ENCODE data around the gene KRT2. TPM values are rescaled to one million over a fixed set of nuclear protein-coding genes. Genes with fewer than 3 reads are reported as not detected.

KRT2 gene
- total and polyA plus RNA-seq, 2 donors (not counting 3 experiments of a cell fraction or from before 2014, with no cell fraction given), result not detected

DNA sequence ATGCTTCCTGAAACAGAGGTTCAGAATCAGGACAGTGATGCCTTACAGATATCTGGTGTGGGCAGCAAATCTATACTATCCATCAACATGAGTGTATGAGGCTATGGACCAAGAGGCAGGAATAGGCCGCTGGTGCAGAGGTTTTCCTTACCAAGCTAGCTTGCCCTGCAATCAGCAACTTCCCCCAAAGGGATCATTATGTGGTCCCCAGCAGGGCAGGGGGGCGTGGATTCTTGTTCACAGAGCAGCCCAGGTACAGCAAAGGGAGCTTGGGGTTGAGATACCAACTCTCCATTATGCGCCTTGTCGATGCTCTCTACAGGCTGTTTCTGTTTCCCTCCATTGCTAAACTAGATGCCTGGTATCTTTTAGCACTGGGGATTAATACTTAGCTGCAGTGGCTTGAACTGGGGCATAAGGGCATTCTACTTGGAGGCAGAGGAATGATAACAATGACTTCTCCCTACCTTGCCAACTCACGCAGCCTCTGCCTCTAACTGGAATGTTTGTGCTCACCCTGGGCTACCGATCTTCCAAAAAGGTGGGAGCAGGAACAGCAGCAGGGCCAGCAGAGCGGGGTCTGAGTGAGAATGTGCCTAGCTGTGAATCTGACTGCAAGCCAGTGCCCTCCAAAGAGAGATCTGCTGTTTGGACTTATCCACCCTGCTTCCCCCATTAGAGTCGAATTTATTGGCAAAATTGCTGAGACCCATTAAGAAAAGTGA, 38.5 kb upstream of the KRT2 start:
- H3K27me3 ChIP-seq (ENCODE audit: control insufficient read depth in 2 of 2, insufficient read depth in 2 of 2, low read length in 2 of 2), result peaks cover 25 to 40% of the 10 kb centered on the region in 2 experiments
- no peaks in the 10 kb centered on the region for H4K20me1 ChIP-seq (replicated peaks; ENCODE audit: control insufficient read depth, extremely low read depth, insufficient read depth, low read length)
- no peak overlapping the region for H3K9ac ChIP-seq (replicated peaks; ENCODE audit: extremely low read depth, insufficient read depth, low read length)
- BruUV-seq (replicated peaks), result no TSS peak
- no peaks in the 10 kb centered on the region for H3K36me3 ChIP-seq (ENCODE audit: control insufficient read depth in 2 of 2, extremely low read depth in 1 of 2, insufficient read depth in 2 of 2, low read length in 2 of 2)
- H3K79me2 ChIP-seq (ENCODE audit: control insufficient read depth, insufficient read depth, low read length), result no peaks in the 10 kb centered on the region
- POLR2A ChIA-PET, result no interaction called here
- H3K27ac ChIP-seq (ENCODE audit: insufficient read depth, low read depth, low read length), result no peak overlapping the region
- CTCF ChIA-PET, result interaction anchor here (0.8 to 0.9 kb wide), 2 partner anchors 27 to 180 kb away, joined by 3 read pairs; no protein-coding TSS in a partner anchor
- FAIRE-seq (no peak), DNase-seq (ENCODE audit: low read depth, low spot score) (no peak)
- dilution Hi-C loops (cut with MboI; ENCODE audit: extremely low pct_ligation_motif_present, low sequenced_read_pairs), result no loop called here
- no peak for TF ChIP-seq FOS (IDR thresholded peaks at IDR 0.05; ENCODE audit: borderline replicate concordance, insufficient read depth, low read length)
- TF ChIP-seq EZH2 (IDR thresholded peaks at IDR 0.05; ENCODE audit: borderline replicate concordance, low read depth, low read length, severe bottlenecking), result peak; percentile 18
- no peak for TF ChIP-seq GATA2 (IDR thresholded peaks at IDR 0.05; ENCODE audit: insufficient read depth, insufficient read length, low read depth, low read length)
- TF ChIP-seq, protein P1, sequence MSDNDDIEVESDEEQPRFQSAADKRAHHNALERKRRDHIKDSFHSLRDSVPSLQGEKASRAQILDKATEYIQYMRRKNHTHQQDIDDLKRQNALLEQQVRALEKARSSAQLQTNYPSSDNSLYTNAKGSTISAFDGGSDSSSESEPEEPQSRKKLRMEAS (IDR thresholded peaks at IDR 0.05; ENCODE audit: insufficient read depth, insufficient read length), result no peak
- TF ChIP-seq POLR2AphosphoS5 (IDR thresholded peaks at IDR 0.05; ENCODE audit: insufficient read depth, low read depth, low read length), result no peak
- TF ChIP-seq CTCF (IDR thresholded peaks at IDR 0.05; ENCODE audit: extremely low read depth in 1 of 2, insufficient read depth in 1 of 2, low read depth in 1 of 2, low read length in 2 of 2), result no peak
- TF ChIP-seq MYC (IDR thresholded peaks at IDR 0.05; ENCODE audit: low read depth, low read length), result no peak
- TF ChIP-seq POLR2A (IDR thresholded peaks at IDR 0.05; ENCODE audit: low read depth, low read length), result no peak
- no peaks in the 10 kb centered on the region for H3K4me1 ChIP-seq (ENCODE audit: control insufficient read depth, extremely low read depth, insufficient read depth, low read length)
- H3K4me3 ChIP-seq (replicated peaks in 1 of 3; ENCODE audit: insufficient read depth in 1 of 3, low read depth in 1 of 3, low read length in 3 of 3), result no peak overlapping the region
- no peak overlapping the region for H3K4me2 ChIP-seq (ENCODE audit: insufficient read depth, low read length)
- H3K9me1 ChIP-seq (replicated peaks; ENCODE audit: control insufficient read depth, extremely low read depth, insufficient read depth, low read length), result no peaks in the 10 kb centered on the region
- no peak overlapping the region for H2AFZ ChIP-seq (ENCODE audit: low read depth, low read length)
- no peaks in the 10 kb centered on the region for H3K9me3 ChIP-seq (replicated peaks; ENCODE audit: control insufficient read depth, insufficient read depth, low read length)
- intact Hi-C loops (cut with micrococcal nuclease), result loop anchor here (5.0 to 10.0 kb wide), 2 partner anchors 174 to 292 kb away; no protein-coding TSS in a partner anchor

Measured in endothelial cell of umbilical vein (primary cell).